Neural progenitor cell (in vitro differentiated cells): Measurements from ENCODE around the gene TMEM217. TPM values are rescaled to one million over a fixed set of nuclear protein-coding genes. Genes with fewer than 3 reads are reported as not detected.

Experiments
- DNase-seq: peaks from one replicate; pipeline ENCODE4 v3.0.0-alpha.2; 2016; ENCODE audit warnings: low spot score
- H2AFZ ChIP-seq: fragments of 200-600 bp; sonication (generic); replicated peaks from 2 replicates; pipeline ENCODE4 v1.6.1; 2016; ENCODE audit warnings: antibody characterized with exemption
- H3F3A ChIP-seq: fragments of 200-600 bp; sonication (generic); 2 replicates; pipeline ENCODE4 v1.6.1; 2016; ENCODE audit warnings: antibody characterized with exemption, low read depth
- H3K27ac ChIP-seq: fragments of 200-600 bp; sonication (generic); 2 replicates; pipeline ENCODE4 v1.5.1; 2016; ENCODE audit warnings: mild to moderate bottlenecking
- H3K27me3 ChIP-seq: fragments of 200-600 bp; sonication (generic); 2 replicates; pipeline ENCODE4 v1.6.1; 2016; ENCODE audit warnings: mild to moderate bottlenecking, moderate library complexity
- H3K36me3 ChIP-seq: fragments of 200-600 bp; sonication (generic); 2 replicates; pipeline ENCODE4 v1.5.1; 2016
- H3K4me1 ChIP-seq: fragments of 200-600 bp; sonication (generic); 2 replicates; pipeline ENCODE4 v1.6.1; 2016; ENCODE audit warnings: mixed run types
- H3K4me2 ChIP-seq: fragments of 200-600 bp; sonication (generic); 2 replicates; pipeline ENCODE4 v1.6.1; 2016
- H3K4me3 ChIP-seq: fragments of 200-600 bp; sonication (generic); 2 replicates; pipeline ENCODE4 v1.5.1; 2016
- H3K79me2 ChIP-seq: fragments of 200-600 bp; sonication (generic); 2 replicates; pipeline ENCODE4 v1.6.1; 2016; ENCODE audit warnings: low read depth
- H3K9ac ChIP-seq: fragments of 200-600 bp; sonication (generic); 2 replicates; pipeline ENCODE4 v1.6.1; 2016
- H3K9me3 ChIP-seq: fragments of 200-600 bp; sonication (generic); 2 replicates; pipeline ENCODE4 v1.5.1; 2016; ENCODE audit warnings: low read depth
- H4K20me1 ChIP-seq: fragments of 200-600 bp; sonication (generic); 2 replicates; pipeline ENCODE4 v1.6.1; 2016; ENCODE audit warnings: low read depth
- H3K27ac Mint-ChIP-seq: 3 replicates; pipeline ENCODE4 v1.8.0; 2021; ENCODE audit warnings: mixed read lengths
- H3K27me3 Mint-ChIP-seq: 2 replicates; pipeline ENCODE4 v1.8.0; 2022; ENCODE audit warnings: low read depth, mild to moderate bottlenecking, inconsistent platforms, moderate library complexity, mixed read lengths; ENCODE audit not compliant: insufficient read depth
- H3K36me3 Mint-ChIP-seq: 3 replicates; pipeline ENCODE4 v1.8.0; 2021; ENCODE audit warnings: mixed read lengths
- H3K4me1 Mint-ChIP-seq: 3 replicates; pipeline ENCODE4 v1.8.0; 2021; ENCODE audit warnings: mixed read lengths
- H3K4me3 Mint-ChIP-seq: 3 replicates; pipeline ENCODE4 v1.8.0; 2021; ENCODE audit warnings: mild to moderate bottlenecking, moderate library complexity, mixed read lengths
- H3K9me3 Mint-ChIP-seq: 3 replicates; pipeline ENCODE4 v1.8.0; 2020; ENCODE audit warnings: mixed read lengths
- CTCF ChIP-seq: fragments of 200-600 bp; sonication (generic); IDR thresholded peaks from 2 replicates; pipeline ENCODE4 v1.5.1; 2017; ENCODE audit warnings: antibody characterized with exemption, mild to moderate bottlenecking
- EZH2 ChIP-seq: fragments of 200-600 bp; sonication (generic); IDR thresholded peaks from 2 replicates; pipeline ENCODE4 v1.6.1; 2017; ENCODE audit warnings: antibody characterized with exemption, mild to moderate bottlenecking, moderate library complexity
- EZH2phosphoT487 ChIP-seq: fragments of 200-600 bp; sonication (generic); IDR thresholded peaks from 2 replicates; pipeline ENCODE4 v1.6.1; 2017; ENCODE audit warnings: antibody characterized with exemption
- total RNA-seq: library from RNA; depleted of rRNA; stranded (reverse); fragments of >200 nt; gene quantifications from 2 replicates; pipeline ENCODE4 v1.2.3, GENCODE V29; 2015; ENCODE audit warnings: low replicate concordance

Gene TMEM217
- total RNA-seq, 1 donor from 2014 or later = not detected

- H3K79me2 ChIP-seq = peaks cover 35% of the 10 kb centered on the region
- H3K9me3 Mint-ChIP-seq = no peaks in the 10 kb centered on the region
- peak overlapping the region; percentile 99 for H3K4me3 ChIP-seq
- H3K9me3 ChIP-seq = no peaks in the 10 kb centered on the region
- H3K36me3 Mint-ChIP-seq = peaks cover 10% of the 10 kb centered on the region
- peak overlapping the region; percentile 89 for H3K4me3 Mint-ChIP-seq
- H4K20me1 ChIP-seq = peaks cover 23% of the 10 kb centered on the region
- H3K4me2 ChIP-seq = peak overlapping the region; percentile 96
- peaks cover 12% of the 10 kb centered on the region for H3K27me3 ChIP-seq
- peaks cover 3% of the 10 kb centered on the region for H3K36me3 ChIP-seq
- peaks cover 12% of the 10 kb centered on the region for H3K27me3 Mint-ChIP-seq
- no peak overlapping the region for H2AFZ ChIP-seq
- peak; percentile 90 for DNase-seq
- peak overlapping the region; percentile 69 for H3K9ac ChIP-seq
- no peak overlapping the region for H3K27ac ChIP-seq
- no peak for TF ChIP-seq EZH2
- TF ChIP-seq CTCF = peak; percentile 95
- H3F3A ChIP-seq = peaks cover 39% of the 10 kb centered on the region
- peaks cover 16% of the 10 kb centered on the region for H3K4me1 ChIP-seq
- no peak overlapping the region for H3K27ac Mint-ChIP-seq
- peaks cover 29% of the 10 kb centered on the region for H3K4me1 Mint-ChIP-seq
Measured at GRCh38 chr6:37171970-37172812, 85.8 kb downstream of the TMEM217 start.

- peaks cover 12% of the 10 kb centered on the region for H3K27me3 ChIP-seq
- H3K4me2 ChIP-seq = peak overlapping the region; percentile 96
- DNase-seq = peak; percentile 64
- Mint-ChIP-seq H3K4me1 (peaks cover 29% of the 10 kb centered on the region), H3K9me3 (no peaks in the 10 kb centered on the region), H3K4me3 (peak overlapping the region; percentile 89), H3K27ac (peak overlapping the region; percentile 96), H3K27me3 (peaks cover 13% of the 10 kb centered on the region), H3K36me3 (peaks cover 10% of the 10 kb centered on the region)
- peak overlapping the region; percentile 0 for H2AFZ ChIP-seq
- H3K4me1 ChIP-seq = peaks cover 16% of the 10 kb centered on the region
- peak overlapping the region; percentile 69 for H3K9ac ChIP-seq
- TF ChIP-seq CTCF = no peak
- TF ChIP-seq EZH2phosphoT487 = no peak
- H3K27ac ChIP-seq = no peak overlapping the region
- peaks cover 39% of the 10 kb centered on the region for H3F3A ChIP-seq
- H3K36me3 ChIP-seq = peaks cover 3% of the 10 kb centered on the region
- peaks cover 23% of the 10 kb centered on the region for H4K20me1 ChIP-seq
- peak overlapping the region; percentile 99 for H3K4me3 ChIP-seq
- H3K79me2 ChIP-seq = peaks cover 35% of the 10 kb centered on the region
- H3K9me3 ChIP-seq = no peaks in the 10 kb centered on the region
Measured at GRCh38 chr6:37171201-37171969, 86.6 kb downstream of the TMEM217 start.

- Histone ChIP-seq H3K79me2 (peaks cover 35% of the 10 kb centered on the region), H2AFZ (peak overlapping the region; percentile 58), H3K4me2 (peak overlapping the region; percentile 96), H3K9me3 (no peaks in the 10 kb centered on the region), H3K9ac (peak overlapping the region; percentile 69), H3F3A (peaks cover 36% of the 10 kb centered on the region), H4K20me1 (peaks cover 23% of the 10 kb centered on the region), H3K4me1 (peaks cover 16% of the 10 kb centered on the region), H3K4me3 (peak overlapping the region; percentile 99), H3K27ac (peak overlapping the region; percentile 27), H3K36me3 (peaks cover 3% of the 10 kb centered on the region), H3K27me3 (peaks cover 12% of the 10 kb centered on the region)
- peak overlapping the region; percentile 89 for H3K4me3 Mint-ChIP-seq
- peaks cover 10% of the 10 kb centered on the region for H3K36me3 Mint-ChIP-seq
- no peaks in the 10 kb centered on the region for H3K9me3 Mint-ChIP-seq
- TF ChIP-seq EZH2 (peak; percentile 35), EZH2phosphoT487 (no peak), CTCF (peak; percentile 36)
- DNase-seq = peak; percentile 83
- H3K27me3 Mint-ChIP-seq = peaks cover 13% of the 10 kb centered on the region
- peaks cover 29% of the 10 kb centered on the region for H3K4me1 Mint-ChIP-seq
- H3K27ac Mint-ChIP-seq = peak overlapping the region; percentile 96
Measured at GRCh38 chr6:37170273-37171200, 87.4 kb downstream of the TMEM217 start.
